HG02885 (cell line): Measurements from ENCODE around the gene PNLDC1.

Source experiments
- ATAC-seq: cut with Tn5 transposase; IDR thresholded peaks from one replicate; pipeline ENCODE4 v1.9.1; 2021; ENCODE audit warnings: mild to moderate bottlenecking; ENCODE audit not compliant: unreplicated experiment, poor library complexity

Gene PNLDC1, protein sequence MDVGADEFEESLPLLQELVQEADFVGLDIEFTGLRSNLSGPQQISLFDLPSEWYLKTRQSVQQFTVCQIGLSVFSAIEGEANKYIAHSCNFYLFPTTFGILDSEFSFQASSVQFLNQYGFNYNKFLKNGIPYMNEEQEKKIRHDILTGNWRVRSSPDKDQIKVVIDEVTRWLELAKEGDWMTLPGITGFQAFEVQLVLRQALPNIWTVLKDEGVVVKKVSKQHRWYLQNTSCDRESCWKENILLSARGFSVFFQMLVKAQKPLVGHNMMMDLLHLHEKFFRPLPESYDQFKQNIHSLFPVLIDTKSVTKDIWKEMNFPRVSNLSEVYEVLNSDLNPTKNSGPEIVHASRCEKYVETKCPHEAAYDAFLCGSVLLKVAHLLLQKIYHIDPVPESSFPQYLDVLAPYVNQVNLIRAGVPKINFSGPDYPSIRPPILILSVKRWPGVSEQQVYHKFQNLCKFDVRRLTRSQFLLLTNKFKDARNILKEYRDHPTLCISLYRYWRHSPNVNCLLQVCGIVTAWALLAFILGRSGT

DNA sequence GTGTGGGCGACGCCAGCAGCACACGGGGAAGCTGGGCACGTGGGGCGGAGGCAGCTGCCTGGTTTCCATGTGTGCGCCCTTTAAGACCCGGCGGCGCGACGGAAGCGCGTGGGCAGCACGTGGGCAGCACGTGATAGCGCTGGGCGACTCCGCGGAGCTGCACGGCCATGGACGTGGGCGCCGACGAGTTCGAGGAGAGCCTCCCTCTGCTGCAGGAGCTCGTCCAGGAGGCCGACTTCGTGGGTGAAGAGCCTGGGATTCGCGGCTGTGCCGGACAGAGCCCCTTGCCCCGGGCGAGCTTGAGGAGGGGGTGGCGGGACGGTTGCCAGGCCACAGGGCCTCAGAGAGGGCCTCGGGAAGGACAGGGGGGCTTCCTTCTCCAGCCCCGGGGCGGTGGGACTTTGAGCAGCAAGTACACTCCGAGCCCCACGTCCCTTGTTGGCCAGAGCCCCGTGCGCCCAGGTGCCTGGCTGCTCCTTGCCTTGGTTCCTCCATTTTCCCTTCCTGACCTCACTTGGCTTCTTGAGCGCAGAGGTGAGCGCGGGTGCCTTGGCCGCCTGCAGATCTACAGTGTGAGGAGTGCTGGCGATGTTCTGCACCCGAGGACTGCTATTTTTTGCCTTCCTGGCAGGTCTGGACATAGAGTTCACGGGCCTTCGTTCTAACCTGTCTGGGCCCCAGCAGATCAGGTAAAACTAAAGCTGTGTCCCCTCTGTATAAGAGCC lies at the start of gene PNLDC1:
Gene PNLDC1, plus strand, starts transcription at position 136 of the 725 bp plus-strand sequence. Its CDS starts 32 bp downstream, at position 168.
- no peak for ATAC-seq

DNA sequence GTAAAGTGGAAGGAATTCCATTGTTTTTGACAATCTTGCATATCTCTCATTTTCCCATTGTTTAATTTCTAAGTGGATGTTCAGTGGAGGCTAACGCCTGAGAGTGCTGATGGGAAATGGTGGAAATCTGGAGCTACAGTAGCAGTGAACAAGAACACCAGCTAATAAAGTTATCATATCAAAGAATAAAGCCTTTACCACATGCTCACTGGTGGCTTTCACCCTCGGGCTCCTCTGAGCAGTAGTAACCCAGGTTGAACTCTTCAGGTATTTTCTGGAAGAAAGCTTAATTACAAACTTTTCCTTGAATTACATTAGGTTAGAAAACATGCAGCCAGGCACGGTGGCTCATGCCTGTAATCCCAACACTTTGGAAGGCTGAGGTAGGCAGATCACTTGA lies 48.6 kb upstream of the PNLDC1 start:
- no peak for ATAC-seq

DNA sequence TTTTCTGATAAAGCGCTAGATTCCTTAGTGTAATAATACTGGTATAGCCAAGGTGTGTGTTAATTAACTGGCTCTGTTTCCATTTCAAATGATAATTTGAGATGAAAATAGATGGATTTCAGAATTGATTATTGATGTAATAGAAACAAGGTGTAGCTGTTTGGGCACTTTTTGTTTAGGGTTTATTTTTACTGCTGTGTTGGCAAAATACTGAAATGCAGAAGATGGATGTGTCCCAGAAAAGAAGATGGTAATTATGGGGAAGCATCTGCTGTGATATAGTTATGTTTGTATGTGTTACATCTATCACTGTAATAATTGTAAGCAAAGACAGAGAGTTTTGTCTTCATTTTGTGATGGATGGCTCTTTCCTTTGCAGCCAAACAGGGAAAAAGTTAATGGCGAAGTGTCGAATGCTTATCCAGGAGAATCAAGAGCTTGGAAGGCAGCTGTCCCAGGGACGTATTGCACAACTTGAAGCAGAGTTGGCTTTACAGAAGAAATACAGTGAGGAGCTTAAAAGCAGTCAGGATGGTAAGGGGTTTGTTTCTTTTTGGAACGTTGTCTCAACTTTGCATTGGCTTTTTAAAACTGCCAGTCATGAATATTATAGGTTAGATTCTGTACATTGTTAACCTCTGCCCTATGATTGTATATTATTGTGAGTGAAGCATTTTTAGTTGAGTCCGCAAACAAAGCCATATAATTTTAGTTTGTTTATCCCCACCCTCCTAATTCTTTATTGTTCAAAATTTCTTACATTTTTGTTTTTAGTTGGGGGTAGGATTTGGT lies 46.8 kb upstream of the PNLDC1 start:
- no peak for ATAC-seq

DNA sequence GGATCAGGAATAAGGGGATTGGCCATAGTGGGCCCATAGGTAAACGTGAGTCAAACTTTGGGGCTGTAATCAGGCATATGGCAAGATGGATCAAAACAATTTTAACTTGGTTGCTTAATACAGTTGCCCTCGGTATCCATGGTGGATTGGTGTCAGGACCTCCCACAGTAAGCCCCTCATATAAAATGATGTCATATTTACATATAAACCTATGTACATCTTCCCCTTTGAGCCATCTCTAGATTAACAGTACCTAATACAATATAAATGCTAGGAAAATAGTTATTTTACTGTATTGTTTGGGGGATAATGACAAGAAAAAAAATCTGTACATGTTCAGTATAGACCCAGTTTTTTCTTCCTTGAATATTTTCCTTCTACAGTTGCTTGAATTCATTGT lies 45.7 kb upstream of the PNLDC1 start:
- no peak for ATAC-seq

DNA sequence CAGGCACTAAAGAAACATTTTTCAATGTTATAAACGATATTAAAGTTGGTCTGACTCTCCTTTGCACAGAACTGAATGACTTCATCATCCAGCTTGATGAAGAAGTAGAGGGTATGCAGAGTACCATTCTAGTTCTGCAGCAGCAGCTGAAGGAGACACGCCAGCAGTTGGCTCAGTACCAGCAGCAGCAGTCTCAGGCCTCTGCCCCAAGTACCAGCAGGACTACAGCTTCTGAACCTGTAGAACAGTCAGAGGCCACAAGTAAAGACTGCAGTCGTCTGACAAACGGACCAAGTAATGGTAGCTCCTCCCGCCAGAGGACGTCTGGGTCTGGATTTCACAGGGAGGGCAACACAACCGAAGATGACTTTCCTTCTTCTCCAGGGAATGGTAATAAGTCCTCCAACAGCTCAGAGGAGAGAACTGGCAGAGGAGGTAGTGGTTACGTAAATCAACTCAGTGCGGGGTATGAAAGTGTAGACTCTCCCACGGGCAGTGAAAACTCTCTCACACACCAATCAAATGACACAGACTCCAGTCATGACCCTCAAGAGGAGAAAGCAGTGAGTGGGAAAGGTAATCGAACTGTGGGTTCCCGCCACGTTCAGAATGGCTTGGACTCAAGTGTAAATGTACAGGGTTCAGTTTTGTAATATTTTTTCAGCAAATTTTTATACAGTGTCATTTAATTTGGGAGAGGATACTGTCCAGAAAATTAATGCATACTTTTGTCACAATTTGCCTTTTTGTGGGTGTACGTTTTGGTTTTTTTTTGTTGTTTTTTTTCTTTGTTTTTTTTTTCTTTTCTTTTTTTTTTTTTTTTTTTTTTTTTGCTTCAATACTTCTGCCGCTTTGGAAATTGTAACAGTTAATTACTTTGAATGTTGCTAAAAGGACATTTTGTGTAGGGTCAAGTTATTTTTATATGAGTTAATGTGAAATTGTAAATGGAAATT lies 44.8 kb upstream of the PNLDC1 start:
- no peak for ATAC-seq

DNA sequence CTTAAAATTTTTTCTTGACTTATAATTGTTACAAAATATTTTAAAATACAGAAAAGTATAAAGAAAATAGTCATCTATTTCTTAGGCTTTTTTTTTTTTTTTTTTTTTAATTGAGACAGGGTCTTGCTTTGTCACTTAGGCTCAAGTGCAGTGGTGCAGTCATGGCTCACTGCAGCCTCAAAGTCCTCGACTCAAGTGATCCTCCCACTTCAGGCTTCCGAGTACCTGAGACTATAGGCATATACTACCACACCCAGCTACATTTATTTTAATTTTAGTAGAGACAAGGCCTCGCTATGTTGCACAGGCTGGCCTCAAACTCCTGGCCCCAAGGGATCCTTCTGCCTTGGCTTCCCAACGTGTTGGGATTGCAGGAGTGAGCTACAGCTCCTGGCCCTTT lies 43.6 kb upstream of the PNLDC1 start:
- no peak for ATAC-seq

DNA sequence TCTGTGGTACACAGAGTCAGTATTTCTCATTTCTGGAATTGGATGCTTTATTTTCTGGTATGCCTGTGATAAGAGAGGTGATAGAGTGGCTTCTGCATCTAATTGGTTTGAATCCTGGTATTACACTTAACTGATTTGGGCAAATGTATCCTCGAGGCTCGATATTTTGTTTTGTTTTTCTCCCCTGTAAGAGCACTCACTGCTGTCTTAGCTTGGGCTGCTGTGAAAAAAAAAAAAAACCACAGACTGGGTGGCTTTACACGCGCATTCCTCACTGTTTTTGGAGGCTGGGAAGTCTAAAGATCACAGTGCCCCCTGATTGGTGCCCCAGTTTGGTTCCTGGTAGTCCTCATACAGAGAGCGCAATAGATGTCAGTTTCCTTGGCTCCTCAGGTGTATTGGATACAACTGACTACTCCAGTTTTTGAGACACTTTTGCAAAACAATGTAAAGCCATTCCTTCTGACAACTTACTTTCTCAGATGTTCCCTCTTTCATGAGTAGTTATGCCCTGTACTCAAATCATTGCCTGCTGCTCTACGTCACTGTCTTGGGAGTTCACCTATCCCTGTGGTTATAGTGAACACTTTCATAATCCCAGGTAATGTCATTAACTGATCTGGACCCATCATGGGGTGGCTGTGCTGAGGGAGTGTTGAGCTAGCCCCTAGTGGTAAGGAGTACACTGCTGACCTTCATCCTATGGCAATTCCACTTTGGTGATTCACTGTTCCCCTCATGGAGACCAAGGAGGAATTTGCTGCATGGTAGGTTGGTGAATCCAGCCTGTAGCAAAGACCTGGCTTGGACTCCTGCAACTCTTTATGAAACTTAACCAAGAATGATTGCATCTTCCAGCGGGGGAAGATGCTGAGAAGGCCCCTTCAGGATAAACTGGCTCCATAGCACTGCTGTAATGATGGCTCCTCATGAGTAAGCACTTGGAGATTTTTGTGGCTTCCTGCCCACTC lies 41.8 kb upstream of the PNLDC1 start:
- ATAC-seq = no peak

DNA sequence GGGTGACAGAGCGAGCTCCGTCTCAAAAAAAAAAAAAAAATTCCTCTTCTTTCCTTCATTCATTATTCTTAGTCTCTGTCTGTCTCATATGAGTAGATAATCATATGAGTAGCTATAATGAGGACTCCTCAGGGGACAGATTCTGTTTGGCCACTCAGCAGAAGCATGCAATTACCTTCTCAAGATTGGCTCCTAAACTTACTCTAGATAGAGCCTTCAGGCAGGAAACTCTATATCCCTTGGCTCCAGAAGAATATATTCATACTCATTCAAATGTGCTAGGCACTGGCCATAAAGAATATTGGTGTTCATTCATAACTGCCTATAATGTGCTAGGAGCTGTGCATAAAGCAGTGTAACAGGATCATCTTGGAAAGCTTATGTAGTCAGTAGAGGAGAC lies 40.4 kb upstream of the PNLDC1 start:
- ATAC-seq = no peak

DNA sequence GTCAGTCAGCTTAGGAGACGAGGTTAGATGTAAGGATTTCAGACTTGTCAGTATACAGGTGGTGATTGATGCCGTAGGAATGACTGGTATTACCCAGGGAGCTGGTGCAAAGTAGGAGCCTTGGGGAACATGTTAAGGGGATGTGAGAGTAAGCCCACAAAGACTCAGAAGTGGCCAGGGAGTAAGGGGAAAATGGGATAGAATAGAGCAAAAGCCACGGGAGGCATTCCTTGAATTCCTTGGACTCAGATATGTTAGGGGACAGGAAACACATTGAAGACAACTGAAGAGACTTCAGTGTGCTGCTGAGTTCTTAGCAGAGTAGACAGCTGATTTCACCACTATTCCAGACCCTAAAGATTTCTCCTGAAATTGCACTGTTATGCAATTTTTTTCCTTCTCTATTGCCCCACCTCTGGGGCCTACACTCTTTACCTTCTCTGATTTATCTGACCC lies 39.4 kb upstream of the PNLDC1 start:
- ATAC-seq = no peak

DNA sequence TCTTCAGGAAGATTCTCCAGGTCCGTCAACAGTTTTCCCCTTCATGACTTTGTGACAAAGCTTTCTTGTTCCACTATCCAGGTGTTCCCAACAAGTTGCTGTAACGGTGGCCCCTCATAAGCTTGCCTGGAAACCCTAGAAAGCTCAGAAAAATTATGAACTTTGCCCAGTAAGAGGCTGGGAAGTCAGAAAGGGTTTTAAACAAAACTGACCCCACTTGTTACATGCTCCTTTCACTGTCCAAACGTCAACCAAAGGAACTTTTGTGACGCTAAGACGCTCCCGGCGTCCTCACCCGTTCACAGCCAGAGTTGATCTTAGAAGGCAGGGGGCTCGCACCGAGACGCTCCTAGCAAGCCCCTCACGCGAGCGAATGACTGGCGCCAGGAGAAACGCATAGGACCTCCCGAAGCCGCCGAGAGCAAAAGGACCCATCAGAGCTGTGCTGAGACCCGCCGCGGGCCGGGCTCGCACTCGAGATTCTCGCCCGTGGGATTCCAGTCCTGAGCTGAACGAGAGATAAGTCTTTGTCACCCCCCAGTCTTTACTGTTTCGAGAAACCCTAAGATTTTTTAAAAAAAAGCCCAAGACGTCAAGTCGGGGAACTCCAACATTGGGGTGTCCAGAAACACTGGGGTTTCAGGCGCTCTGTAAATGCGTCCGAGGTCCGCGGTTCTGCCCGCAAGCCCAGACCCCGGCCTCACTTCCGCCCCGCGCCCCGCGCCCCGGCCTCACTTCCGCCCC lies 38.8 kb upstream of the PNLDC1 start:
- ATAC-seq = peak; percentile 5

DNA sequence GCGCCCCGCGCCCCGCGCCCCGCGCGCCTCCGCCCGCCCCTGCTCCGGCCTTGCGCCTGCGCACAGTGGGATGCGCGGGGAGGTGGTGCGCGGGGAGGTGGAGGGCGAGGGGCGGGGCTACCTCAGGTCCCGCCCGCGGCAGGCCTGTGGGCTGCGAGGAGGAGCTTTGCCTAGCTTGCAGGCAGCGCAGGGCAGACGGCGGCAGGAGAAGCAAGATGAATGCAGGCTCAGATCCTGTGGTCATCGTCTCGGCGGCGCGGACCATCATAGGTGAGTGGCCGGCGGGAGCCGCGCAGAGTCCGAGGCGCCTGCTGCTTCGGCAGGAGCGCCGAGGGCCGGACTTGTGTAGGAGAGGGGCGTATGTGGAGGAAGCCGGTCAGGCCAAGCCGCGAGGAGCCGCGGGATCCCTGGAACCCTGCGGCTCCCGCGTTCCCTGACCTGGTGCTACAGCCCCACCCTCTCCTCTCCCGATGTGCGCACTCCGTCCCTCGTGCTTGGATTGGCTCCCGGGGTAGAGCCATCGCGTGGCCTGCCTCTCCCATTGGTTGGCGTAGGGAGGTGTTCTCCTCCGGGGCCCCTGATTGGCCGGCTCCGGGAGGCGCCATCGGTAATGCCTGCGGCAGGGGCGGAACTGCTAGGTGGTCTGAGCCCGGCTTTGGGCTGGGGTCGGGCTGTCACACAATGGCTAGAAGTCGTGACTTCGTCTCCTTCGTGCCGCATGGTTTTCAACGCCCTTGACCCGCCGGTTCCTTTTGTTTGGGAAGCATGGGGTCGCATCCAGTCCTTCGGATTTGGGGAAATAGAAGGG lies 38.0 kb upstream of the PNLDC1 start, which contains the start of gene ACAT2:
Gene ACAT2, plus strand, starts transcription at position 173 of the 808 bp plus-strand sequence. Its CDS starts 43 bp downstream, at position 216.
- peak; percentile 96 for ATAC-seq

DNA sequence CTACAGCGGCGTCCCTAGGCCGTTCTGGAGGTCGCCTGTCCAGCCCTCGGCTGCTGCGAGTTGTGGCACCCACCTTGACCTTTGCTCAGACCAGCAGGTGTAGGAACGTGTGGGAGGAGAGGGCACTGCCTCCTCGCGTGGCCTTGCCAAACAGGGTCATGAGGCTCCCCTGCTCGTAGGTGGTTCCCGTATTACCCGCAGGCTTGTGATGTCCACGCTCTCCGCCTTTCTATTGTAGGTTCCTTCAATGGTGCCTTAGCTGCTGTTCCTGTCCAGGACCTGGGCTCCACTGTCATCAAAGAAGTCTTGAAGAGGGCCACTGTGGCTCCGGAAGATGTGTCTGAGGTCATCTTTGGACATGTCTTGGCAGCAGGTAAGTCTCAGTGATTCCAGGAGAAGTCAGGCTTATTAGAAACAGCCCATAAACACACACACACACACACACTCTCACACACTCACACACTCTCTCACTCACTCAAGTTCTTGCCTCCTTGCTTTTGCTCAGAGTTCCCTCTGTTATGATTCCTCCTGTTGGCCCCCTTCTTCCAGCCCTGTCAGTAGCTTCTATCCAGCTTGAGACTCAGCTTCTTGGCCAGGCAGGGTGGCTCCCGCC lies 37.3 kb upstream of the PNLDC1 start:
- peak; percentile 3 for ATAC-seq

DNA sequence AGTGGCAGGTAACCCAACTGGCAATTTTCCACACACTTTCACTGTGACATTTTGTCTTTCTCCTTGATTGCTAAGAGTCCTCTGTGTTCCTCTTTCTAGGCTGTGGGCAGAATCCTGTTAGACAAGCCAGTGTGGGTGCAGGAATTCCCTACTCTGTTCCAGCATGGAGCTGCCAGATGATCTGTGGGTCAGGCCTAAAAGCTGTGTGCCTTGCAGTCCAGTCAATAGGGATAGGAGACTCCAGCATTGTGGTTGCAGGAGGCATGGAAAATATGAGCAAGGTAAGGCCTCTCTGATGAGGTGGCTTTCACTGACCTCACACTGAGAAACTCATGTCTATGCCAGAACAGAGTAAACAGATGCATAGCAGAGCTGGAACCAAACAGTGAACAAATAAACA lies 33.2 kb upstream of the PNLDC1 start:
- no peak for ATAC-seq

DNA sequence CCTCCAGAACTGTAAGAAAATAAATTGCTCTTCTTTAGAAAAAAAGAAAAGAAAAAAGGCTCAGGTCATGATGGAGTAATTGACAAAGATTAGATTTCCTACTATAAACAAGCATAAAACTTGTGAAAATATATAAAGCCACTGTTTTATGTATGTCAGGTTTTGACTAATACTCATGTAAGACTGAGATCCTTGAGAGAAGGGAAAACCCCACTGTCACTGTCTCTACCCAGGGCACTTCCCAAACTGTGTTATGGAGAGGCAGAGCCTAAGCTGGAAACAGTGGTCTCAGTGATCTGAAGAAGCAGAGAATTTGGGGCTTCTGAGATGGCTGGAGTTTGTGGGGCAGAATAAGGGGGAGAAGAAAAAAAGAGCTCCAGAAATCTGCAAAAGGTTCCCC lies 30.6 kb upstream of the PNLDC1 start:
- ATAC-seq = no peak

DNA sequence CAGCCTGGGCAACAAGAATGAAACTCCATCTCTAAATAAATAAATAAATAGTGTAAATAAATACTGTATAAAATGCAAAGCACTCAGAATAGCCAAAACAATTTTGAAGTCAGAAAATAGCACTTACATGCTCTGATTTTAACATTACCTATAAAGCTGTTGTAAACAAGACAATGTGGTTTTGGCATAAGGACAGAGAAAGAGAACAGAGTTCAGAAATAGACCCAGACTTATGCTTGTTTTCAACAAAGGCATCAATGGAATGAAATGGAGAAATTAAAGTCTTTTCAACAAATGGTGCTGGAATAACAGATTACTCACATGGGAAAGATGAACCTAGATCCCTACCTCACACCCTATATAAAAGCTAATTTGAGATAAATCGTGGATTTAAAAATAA lies 27.9 kb upstream of the PNLDC1 start:
- no peak for ATAC-seq

DNA sequence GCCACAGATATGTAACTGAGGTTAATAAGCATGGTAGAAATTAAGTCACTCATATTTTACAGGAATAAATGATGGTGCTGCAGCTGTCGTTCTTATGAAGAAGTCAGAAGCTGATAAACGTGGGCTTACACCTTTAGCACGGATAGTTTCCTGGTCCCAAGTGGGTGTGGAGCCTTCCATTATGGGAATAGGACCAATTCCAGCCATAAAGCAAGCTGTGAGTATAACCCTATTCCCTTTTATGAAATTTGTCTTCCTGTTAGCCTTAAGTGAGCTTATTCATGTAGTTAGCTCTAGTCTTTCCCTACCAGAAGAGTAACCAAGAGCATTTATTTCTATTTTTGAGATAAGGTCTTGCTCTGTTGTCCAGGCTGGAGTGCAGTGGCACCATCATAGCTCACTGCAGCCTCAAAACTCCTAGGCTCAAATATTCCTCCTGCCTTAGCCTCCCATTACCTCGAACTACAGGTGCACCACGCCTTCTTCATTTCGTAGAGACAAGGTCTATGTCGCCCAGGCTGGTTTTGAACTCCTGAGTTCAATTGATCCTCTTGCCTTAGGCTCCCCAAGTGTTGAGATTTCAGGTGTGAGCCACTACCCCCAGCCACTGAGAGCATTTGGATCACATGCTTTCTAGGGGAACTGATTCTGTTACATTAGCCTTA lies 22.7 kb upstream of the PNLDC1 start:
- ATAC-seq = no peak
